HG03558 (cell line): ENCODE data around the gene TNFRSF21.

Source experiments
- ATAC-seq: cut with Tn5 transposase; IDR thresholded peaks from one replicate; pipeline ENCODE4 v1.9.1; 2021; ENCODE audit warnings: moderate number of reproducible peaks; ENCODE audit not compliant: unreplicated experiment; ENCODE audit errors: extremely low read depth

Gene TNFRSF21

GRCh38 chr6:47182291-47182957 is 127.3 kb downstream of the TNFRSF21 start:
- no peak for ATAC-seq

DNA sequence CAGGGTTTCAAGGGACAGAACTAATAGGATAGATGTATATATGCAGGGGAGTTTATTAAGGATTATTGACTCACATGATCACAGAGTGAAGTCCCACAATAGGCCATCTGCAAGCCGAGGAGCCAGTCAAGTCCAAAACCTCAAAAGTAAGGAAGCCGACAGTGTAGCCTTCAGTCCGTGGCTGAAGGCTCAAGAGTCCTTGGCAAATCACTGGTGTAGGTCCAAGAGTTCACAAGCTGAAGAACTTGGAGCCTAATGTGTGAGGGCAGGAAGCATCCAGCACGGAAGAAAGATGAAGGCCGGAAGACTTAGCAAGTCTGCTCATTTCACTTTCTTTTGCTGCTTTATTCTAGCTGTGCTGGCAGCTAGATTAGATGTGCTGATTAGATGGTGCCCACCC is 128.0 kb downstream of the TNFRSF21 start:
- no peak for ATAC-seq
